HG02852 (cell line): ENCODE data around the gene RHOBTB1.

ENCODE experiments used
- ATAC-seq: cut with Tn5 transposase; IDR thresholded peaks from one replicate; pipeline ENCODE4 v1.9.1; 2021; ENCODE audit warnings: mild to moderate bottlenecking, moderate library complexity; ENCODE audit not compliant: unreplicated experiment

Gene RHOBTB1

GRCh38 chr10:60827791-60828488 is 116.0 kb downstream of the RHOBTB1 start:
- no peak for ATAC-seq

- ATAC-seq: no peak
Measured at GRCh38 chr10:60825520-60825919, 118.5 kb downstream of the RHOBTB1 start.

- ATAC-seq: no peak
Measured at GRCh38 chr10:60823324-60823723, 120.7 kb downstream of the RHOBTB1 start.

- ATAC-seq: no peak
Measured at GRCh38 chr10:60822809-60823208, 121.2 kb downstream of the RHOBTB1 start.

GRCh38 chr10:60821656-60822055 is 122.3 kb downstream of the RHOBTB1 start:
- no peak for ATAC-seq

GRCh38 chr10:60820093-60820754 is 123.8 kb downstream of the RHOBTB1 start:
- peak; percentile 81 for ATAC-seq
